ENCODE data around the gene SPACDR. TPM values are rescaled to one million over a fixed set of nuclear protein-coding genes. Genes with fewer than 3 reads are reported as not detected.

Gene SPACDR
- total RNA-seq, 2 donors from 2014 or later, result 3.3 to 17.3 TPM

DNA sequence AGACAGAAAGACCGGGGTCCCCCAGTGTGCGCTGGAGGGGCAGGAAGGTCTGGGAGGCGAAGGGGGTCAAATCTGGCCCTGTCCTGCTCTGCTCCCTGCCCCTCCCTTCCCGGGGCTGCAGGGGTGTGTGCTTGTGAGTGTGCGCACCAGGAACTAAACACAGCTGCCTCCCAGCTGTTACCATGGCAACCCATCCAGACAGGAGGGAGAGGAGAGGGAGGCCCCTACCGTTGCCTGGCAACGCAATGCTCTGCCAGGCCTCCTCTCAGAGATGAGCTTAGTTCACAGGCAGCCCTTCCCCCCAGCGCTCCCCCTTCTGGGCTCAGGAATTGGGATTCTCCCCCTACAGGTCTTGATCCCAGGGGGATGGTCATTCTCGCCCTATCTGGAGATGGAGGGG lies 25.8 kb upstream of the SPACDR start:
- H3K27me3 Mint-ChIP-seq, result no peaks in the 10 kb centered on the region
- H3K9me3 Mint-ChIP-seq, result no peaks in the 10 kb centered on the region
- H3K36me3 Mint-ChIP-seq (ENCODE audit: low read depth), result no peaks in the 10 kb centered on the region
- H3K4me1 Mint-ChIP-seq, result no peaks in the 10 kb centered on the region
- no peak overlapping the region for H3K4me3 Mint-ChIP-seq
- H3K27ac Mint-ChIP-seq, result no peak overlapping the region
- peak; percentile 27 for ATAC-seq (replicated peaks)

DNA sequence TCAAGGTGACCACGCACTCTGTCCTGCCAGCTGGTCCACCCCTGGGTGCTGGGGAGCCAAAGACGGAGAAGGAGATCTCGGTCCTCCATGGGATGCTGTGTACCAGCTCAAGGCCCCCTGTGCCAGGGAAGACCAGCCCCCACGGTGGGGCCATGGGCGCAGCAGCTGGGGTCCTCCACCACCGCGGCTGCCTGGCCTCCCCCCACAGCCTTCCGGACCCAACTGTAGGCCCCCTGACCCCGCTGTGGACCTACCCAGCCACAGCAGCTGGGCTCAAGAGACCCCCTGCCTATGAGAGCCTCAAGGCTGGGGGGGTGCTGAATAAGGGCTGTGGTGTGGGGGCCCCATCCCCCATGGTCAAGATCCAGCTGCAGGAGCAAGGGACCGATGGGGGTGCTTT lies 25.1 kb upstream of the SPACDR start:
- H3K27ac Mint-ChIP-seq, result no peak overlapping the region
- no peaks in the 10 kb centered on the region for H3K9me3 Mint-ChIP-seq
- no peak for ATAC-seq (replicated peaks)

DNA sequence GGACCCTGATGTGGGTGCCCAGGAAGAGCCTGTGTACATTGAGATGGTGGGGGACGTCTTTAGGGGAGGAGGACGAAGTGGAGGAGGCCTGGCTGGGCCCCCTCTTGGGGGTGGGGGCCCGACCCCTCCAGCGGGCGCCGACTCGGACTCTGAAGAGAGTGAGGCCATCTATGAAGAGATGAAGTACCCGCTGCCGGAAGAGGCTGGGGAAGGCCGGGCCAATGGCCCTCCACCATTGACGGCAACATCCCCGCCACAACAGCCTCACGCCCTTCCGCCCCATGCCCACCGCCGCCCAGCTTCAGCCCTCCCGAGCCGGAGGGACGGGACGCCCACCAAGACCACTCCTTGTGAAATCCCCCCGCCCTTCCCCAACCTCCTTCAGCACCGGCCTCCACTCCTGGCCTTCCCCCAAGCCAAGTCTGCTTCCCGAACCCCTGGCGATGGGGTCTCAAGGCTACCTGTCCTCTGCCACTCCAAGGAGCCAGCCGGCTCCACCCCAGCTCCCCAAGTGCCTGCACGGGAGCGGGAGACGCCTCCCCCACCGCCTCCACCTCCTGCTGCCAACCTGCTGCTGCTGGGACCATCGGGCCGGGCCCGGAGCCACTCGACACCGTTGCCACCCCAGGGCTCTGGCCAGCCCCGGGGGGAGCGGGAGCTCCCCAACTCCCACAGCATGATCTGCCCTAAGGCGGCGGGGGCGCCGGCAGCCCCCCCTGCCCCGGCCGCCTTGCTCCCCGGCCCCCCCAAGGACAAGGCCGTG lies 24.5 kb upstream of the SPACDR start:
- no peaks in the 10 kb centered on the region for H3K27me3 Mint-ChIP-seq
- no peak for ATAC-seq (replicated peaks)
- H3K4me3 Mint-ChIP-seq, result no peak overlapping the region
- no peak overlapping the region for H3K27ac Mint-ChIP-seq
- H3K9me3 Mint-ChIP-seq, result no peaks in the 10 kb centered on the region
- H3K4me1 Mint-ChIP-seq, result no peaks in the 10 kb centered on the region
- H3K36me3 Mint-ChIP-seq (ENCODE audit: low read depth), result no peaks in the 10 kb centered on the region

More for the DNA sequence above, 25.1 kb upstream of the SPACDR start:
- H3K36me3 Mint-ChIP-seq (ENCODE audit: low read depth), result no peaks in the 10 kb centered on the region
- H3K4me3 Mint-ChIP-seq, result no peak overlapping the region
- H3K4me1 Mint-ChIP-seq, result no peaks in the 10 kb centered on the region
- no peaks in the 10 kb centered on the region for H3K27me3 Mint-ChIP-seq

DNA sequence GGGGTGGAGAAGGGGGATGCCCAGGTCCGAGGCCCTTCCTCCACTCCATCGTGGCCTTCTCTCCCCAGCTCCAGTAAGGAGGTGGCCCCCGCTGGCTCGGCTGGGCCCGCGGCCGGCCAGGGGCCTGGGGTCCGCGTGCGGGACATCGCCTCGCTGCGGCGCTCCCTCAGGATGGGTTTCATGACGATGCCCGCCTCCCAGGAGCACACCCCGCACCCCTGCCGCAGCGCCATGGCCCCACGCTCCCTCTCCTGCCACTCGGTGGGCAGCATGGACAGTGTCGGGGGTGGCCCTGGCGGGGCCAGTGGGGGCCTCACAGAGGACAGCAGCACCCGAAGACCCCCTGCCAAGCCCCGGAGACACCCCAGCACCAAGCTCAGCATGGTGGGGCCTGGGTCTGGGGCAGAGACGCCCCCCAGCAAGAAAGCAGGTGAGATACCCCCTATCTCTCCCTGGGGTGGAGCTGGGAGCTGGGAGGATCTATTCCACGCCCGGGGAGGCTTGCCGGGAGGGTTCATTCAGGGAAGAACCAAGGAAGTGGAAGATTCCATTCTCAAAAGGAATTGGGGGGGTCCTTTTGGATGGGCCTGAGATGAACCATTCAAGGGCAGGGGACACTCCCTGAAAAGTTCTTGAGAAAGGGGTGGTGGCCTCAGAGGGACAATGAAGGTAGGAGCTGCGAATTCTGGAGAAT lies 22.8 kb upstream of the SPACDR start:
- ATAC-seq (replicated peaks), result no peak
- Mint-ChIP-seq H3K4me3 (no peak overlapping the region), H3K27ac (no peak overlapping the region), H3K9me3 (no peaks in the 10 kb centered on the region), H3K27me3 (no peaks in the 10 kb centered on the region), H3K4me1 (peaks cover 4% of the 10 kb centered on the region), H3K36me3 (ENCODE audit: low read depth) (no peaks in the 10 kb centered on the region)

DNA sequence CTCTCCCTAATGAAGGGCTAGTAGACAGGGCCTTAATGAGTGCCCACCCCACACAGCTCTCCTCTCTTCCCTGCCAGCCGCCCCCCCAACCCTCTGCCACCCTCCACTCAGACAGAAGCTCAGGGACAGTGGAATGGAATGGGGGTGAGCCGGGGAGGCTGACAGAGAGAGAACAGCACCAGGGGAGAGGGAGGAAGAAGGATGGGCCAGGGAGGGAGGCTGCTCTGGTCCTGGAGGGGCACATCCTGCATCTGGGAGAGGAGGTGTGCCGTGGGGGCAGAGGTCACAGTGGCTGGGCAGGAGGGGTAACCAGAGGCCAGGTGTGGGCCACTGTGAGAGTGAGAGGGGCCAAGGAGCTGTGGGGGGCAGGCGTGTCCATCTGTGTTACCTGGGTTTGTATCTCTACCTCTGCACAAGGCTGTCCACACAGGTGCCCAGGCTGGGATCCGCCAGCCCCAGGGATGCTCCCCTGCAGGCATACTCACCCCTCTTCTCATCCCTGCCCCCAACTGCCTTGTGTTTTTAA lies 22.1 kb upstream of the SPACDR start:
- Mint-ChIP-seq H3K4me1 (peaks cover 4% of the 10 kb centered on the region), H3K27me3 (no peaks in the 10 kb centered on the region), H3K27ac (no peak overlapping the region), H3K9me3 (no peaks in the 10 kb centered on the region), H3K4me3 (no peak overlapping the region), H3K36me3 (ENCODE audit: low read depth) (no peaks in the 10 kb centered on the region)
- no peak for ATAC-seq (replicated peaks)

DNA sequence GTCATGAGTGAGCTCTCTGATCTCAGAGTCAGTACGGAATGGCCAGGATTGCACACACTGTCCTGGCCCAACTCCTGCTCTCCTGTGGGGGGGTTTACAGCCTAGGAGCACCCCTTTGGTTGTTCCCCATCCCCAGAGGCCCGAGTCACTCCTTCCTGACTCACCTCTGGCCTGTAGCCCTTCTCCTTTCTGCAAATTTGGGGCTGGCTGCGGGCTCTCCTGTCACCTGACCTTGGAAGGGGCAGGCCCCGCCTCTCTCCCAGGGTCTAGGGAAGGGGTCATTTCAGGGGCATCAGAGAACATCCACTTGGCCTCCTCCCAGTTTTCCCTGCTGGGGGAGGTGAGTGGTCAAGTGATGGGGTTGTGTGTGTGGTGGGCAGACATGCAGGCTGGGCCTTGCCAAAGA lies 21.4 kb upstream of the SPACDR start:
- H3K36me3 Mint-ChIP-seq (ENCODE audit: low read depth), result no peaks in the 10 kb centered on the region
- no peaks in the 10 kb centered on the region for H3K9me3 Mint-ChIP-seq
- H3K27me3 Mint-ChIP-seq, result no peaks in the 10 kb centered on the region
- peaks cover 4% of the 10 kb centered on the region for H3K4me1 Mint-ChIP-seq
- H3K4me3 Mint-ChIP-seq, result no peak overlapping the region
- no peak for ATAC-seq (replicated peaks)
- H3K27ac Mint-ChIP-seq, result no peak overlapping the region

DNA sequence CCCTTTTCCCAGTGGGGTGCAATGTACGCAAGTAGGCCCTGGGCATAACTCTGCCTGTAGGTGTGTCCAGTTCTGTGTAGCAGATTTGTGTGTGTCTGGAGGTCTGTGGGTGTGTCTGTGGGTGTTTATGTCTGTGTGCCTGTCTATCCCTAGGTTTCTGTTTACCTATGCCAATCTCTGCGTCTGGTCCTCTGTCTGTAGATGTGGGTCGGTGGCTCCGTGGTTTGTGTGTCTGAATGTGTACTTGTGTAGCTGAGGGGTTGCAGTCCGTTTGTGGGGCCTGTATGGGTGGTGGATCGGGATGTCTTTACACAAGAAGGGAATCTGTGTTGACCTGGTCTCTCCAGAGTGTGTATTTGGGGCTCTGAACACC lies 20.6 kb upstream of the SPACDR start:
- no peaks in the 10 kb centered on the region for H3K36me3 Mint-ChIP-seq (ENCODE audit: low read depth)
- H3K27ac Mint-ChIP-seq, result no peak overlapping the region
- H3K4me1 Mint-ChIP-seq, result peaks cover 4% of the 10 kb centered on the region
- H3K9me3 Mint-ChIP-seq, result no peaks in the 10 kb centered on the region
- ATAC-seq (replicated peaks), result no peak
- H3K4me3 Mint-ChIP-seq, result peak overlapping the region; percentile 2
- no peaks in the 10 kb centered on the region for H3K27me3 Mint-ChIP-seq

DNA sequence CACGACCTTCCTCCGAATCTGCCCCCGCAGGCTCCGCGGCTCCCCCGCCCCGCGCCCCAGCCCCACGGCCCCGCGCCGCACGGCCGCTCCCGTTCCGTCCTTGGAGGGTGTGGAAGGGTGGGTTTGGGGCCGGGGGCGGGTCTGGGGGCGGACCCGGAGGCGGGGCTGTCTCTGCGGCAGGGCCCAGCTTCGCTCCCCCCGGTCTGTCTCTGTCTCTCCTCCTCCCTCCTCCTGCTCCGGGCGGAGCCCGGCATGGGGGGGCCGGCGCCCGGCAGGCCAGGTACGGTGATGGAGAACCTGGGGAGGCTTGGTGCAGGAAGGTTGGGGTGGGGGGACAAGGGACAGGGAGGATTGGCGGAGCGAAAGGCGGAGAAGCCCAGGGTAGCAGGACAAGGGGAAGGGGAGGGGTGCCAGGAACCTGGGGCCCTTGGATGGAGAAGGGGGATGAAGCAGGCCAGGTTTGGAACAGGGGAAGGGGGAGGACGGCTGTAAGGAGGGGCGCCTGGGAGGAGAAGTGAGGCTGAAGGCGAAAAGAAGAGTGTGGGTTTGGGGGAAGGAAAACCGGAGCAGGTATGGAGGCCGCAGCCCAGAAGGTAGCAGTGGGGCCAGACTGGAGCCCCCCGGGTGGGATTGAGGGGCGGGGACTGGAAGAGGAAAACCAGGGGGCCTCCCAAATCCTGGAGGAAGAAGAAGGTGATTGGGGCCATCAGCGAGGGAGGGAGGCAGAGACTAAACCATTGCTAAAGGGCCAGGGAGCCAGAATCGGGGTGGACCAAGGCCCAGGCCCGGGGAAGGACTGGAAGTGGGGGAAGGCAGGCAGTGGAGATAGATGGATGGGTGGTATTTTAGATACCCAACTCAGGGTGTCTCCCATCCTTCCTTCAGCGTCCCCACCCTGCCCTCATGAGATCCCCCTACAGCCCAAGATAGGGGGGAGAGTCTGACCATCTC lies 19.9 kb upstream of the SPACDR start, which contains the start of gene NYAP1:
TSS of gene NYAP1 (plus strand) at position 206 of the 951 bp plus-strand sequence. CDS start 1,385 bp downstream, outside the sequence.
- Mint-ChIP-seq H3K9me3 (no peaks in the 10 kb centered on the region), H3K27me3 (no peaks in the 10 kb centered on the region), H3K36me3 (ENCODE audit: low read depth) (peaks cover 3% of the 10 kb centered on the region), H3K4me3 (peak within 1 kb of the TSS; percentile 88), H3K27ac (peak within 1 kb of the TSS; percentile 81), H3K4me1 (peaks cover 4% of the 10 kb centered on the region)
- ATAC-seq (replicated peaks), result peak; percentile 4

DNA sequence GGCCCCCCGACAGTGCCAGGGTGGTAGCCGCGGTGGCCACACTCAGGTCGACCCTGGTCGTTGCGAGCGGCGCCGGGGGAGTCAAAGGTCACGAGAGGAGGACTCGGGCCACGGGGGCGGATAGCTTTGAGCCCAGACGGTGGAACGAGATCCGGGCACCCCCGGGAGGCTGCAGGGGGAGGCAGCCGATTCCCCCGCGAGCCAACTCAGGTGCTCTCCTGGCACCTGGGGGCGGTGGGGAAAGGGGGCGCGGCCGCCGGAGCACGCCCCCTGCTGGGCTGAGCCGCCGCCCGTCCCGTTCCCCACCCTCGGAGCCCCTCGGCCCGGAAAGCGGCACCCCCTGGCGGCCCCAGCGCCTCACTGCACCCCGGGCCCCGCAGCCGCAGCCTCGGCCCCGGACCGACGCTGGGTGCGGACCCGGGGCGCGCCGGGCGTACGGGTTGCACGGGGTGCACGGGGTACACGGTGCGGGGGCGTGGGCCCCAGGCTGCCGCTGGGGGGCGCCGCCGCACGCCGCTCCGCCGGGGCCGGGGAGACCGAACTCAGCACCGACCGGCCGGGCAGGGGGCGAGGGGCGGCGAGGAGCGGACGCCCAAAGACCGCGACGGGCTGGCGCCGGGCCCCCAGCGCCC lies 19.1 kb upstream of the SPACDR start:
- ATAC-seq (replicated peaks), result peak; percentile 65
- peaks cover 9% of the 10 kb centered on the region for H3K36me3 Mint-ChIP-seq (ENCODE audit: low read depth)
- H3K4me3 Mint-ChIP-seq, result peak overlapping the region; percentile 88
- H3K4me1 Mint-ChIP-seq, result peaks cover 4% of the 10 kb centered on the region
- H3K27me3 Mint-ChIP-seq, result no peaks in the 10 kb centered on the region
- no peaks in the 10 kb centered on the region for H3K9me3 Mint-ChIP-seq
- H3K27ac Mint-ChIP-seq, result peak overlapping the region; percentile 81

DNA sequence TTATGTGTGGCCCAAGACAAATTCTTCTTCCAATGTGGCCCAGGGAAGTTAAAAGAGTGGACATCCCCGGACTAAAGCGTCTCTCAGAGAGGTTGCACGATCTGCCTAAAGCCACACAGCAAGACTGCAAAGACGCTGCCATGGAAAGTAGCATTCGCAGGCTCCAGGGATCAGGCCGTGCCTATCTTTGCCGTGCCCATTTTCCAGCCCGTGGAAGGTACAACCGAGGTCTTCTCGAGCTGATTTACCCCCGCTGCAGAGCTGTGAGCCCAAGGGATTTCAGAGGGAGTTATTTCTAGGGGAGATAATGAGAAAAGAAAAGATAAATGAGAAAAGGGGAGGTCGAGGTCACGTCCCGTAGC lies 18.6 kb upstream of the SPACDR start:
- peak overlapping the region; percentile 81 for H3K27ac Mint-ChIP-seq
- no peaks in the 10 kb centered on the region for H3K27me3 Mint-ChIP-seq
- H3K36me3 Mint-ChIP-seq (ENCODE audit: low read depth), result peaks cover 14% of the 10 kb centered on the region
- no peak for ATAC-seq (replicated peaks)
- no peaks in the 10 kb centered on the region for H3K9me3 Mint-ChIP-seq
- H3K4me3 Mint-ChIP-seq, result peak overlapping the region; percentile 88
- H3K4me1 Mint-ChIP-seq, result peaks cover 4% of the 10 kb centered on the region

DNA sequence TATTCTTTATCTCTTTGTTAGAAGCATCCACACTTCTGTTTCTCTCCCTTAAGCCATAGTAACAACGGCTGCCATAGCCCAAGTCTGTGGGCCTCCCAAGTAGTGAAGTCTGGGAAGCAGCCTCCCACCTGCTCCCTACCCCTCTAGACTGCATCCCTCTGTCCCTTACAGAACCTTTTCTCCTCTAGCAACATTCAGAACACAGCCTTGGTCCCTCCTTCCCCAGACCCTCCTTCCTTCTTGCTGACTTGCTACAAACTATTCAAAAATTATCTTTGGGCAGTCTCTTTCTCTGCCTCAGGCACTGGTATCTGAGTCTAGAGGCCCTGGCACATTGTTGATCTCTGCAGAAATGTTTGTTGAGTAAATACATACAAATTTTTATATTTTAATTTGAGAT lies 17.4 kb upstream of the SPACDR start:
- peaks cover 27% of the 10 kb centered on the region for H3K36me3 Mint-ChIP-seq (ENCODE audit: low read depth)
- H3K9me3 Mint-ChIP-seq, result no peaks in the 10 kb centered on the region
- no peak for ATAC-seq (replicated peaks)
- H3K4me3 Mint-ChIP-seq, result no peak overlapping the region
- peaks cover 10% of the 10 kb centered on the region for H3K4me1 Mint-ChIP-seq
- no peaks in the 10 kb centered on the region for H3K27me3 Mint-ChIP-seq
- no peak overlapping the region for H3K27ac Mint-ChIP-seq

DNA sequence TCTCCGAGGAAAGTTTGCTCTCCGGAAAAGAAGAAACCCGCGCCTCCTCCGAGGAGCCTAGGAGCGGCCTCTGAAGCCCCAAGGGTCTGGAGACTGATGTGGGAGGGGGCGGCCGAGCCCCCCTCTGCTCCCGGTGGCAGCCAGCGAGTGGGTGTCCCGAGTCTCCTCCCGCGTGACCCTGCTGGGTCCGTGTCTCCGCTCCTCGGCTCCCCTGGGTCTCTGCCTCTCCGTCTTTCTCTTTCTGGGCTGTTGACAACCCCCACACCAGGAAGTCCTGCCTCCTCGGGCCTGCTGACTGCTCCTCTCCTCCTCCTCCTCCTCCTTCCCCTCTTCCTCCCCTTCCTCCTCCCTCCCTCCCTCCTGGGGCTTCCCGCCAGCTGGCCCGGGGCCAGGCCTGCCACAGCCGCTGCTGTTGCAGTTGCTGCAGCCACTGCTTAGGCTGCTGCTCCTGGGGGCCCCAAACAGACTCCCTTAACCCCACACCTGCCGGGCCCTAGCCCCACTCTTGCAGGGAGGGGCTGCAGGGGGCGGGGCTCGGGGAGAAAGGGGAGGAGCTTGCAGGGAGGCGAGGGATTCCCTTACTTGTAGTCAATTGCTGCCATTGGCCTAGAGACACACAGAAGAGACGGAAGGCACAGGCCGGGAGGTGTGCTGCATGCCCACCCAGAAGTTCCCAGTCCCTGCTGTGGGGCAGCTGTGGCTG lies 15.0 kb upstream of the SPACDR start, which contains the start of gene TSC22D4:
TSS of gene TSC22D4 (minus strand) at position 257 of the 703 bp plus-strand sequence. CDS start 1,176 bp downstream, outside the sequence.
- Mint-ChIP-seq H3K9me3 (no peaks in the 10 kb centered on the region), H3K4me3 (peak within 1 kb of the TSS; percentile 87), H3K27me3 (no peaks in the 10 kb centered on the region)

DNA sequence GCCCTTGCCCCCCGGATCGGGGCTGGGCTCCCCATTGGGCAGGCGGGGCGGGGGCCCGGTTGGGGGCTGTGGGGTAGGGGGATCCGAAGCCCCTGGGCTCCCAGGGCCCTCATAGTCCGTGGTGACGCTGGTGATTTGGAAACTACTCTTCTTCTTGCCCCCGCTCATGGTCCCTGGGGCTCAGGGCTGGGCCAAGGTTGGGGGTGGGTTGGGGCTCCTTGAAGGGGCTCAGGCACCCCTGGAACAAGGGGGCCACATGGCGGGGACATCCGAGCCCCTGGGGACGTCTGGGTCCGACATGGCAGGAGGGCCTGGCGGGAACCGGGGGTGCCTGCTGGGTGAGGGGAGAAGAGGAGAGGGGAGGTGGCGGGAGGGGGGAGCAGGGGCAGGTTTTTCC lies 13.8 kb upstream of the SPACDR start:
- peaks cover 25% of the 10 kb centered on the region for H3K4me1 Mint-ChIP-seq
- ATAC-seq (replicated peaks), result no peak

More for the DNA sequence above, 15.0 kb upstream of the SPACDR start, which contains the start of gene TSC22D4:
- H3K27ac Mint-ChIP-seq, result peak within 1 kb of the TSS; percentile 85
- H3K4me1 Mint-ChIP-seq, result peaks cover 16% of the 10 kb centered on the region
- peak; percentile 88 for ATAC-seq (replicated peaks)
- peaks cover 50% of the 10 kb centered on the region for H3K36me3 Mint-ChIP-seq (ENCODE audit: low read depth)

More for the DNA sequence above, 13.8 kb upstream of the SPACDR start:
- peaks cover 63% of the 10 kb centered on the region for H3K36me3 Mint-ChIP-seq (ENCODE audit: low read depth)
- peak overlapping the region; percentile 87 for H3K4me3 Mint-ChIP-seq
- H3K27ac Mint-ChIP-seq, result peak overlapping the region; percentile 85
- no peaks in the 10 kb centered on the region for H3K9me3 Mint-ChIP-seq
- no peaks in the 10 kb centered on the region for H3K27me3 Mint-ChIP-seq

Data from activated T-helper 17 cell treated with anti-CD3 and anti-CD28 coated beads, Interleukin-2, amount 50 U/mL, for 72 hours (primary cell).